ENCODE results near the gene WFDC9. TPM values are rescaled to one million over a fixed set of nuclear protein-coding genes. Genes with fewer than 3 reads are reported as not detected.
"Not testable (repeated sequence)": the region's sequence is repeated elsewhere in the genome, so short reads cannot be mapped to it uniquely, and the experiment has no call there.

WFDC9 gene
- total and polyA plus RNA-seq, 2 experiments from 2014 or later, result not detected

GRCh38 chr20:45579184-45579583, 51.9 kb downstream of the WFDC9 start, which contains the start of gene WFDC8:
WFDC8 (minus strand) TSS chr20:45579284; CDS start chr20:45579247, 37 bp downstream.
- no peak for TF ChIP-seq CTCF (IDR thresholded peaks at IDR 0.05; ENCODE audit: low read depth, low read length)
- H3K27me3 ChIP-seq, result no peaks in the 10 kb centered on the region
- H3K4me3 ChIP-seq, result no peak within 1 kb of the TSS
- H3K27ac ChIP-seq, result no peak within 1 kb of the TSS
- H3K9me3 ChIP-seq (ENCODE audit: low read depth), result no peaks in the 10 kb centered on the region
- DNase-seq (ENCODE audit: low read depth in 1 of 2, low spot score in 1 of 2), result no peak
- no peaks in the 10 kb centered on the region for H3K4me1 ChIP-seq (ENCODE audit: low read depth)
- H3K36me3 ChIP-seq, result no peaks in the 10 kb centered on the region

GRCh38 chr20:45578231-45578630, 52.9 kb downstream of the WFDC9 start:
- Histone ChIP-seq H3K27ac (no peak overlapping the region), H3K4me3 (no peak overlapping the region), H3K4me1 (ENCODE audit: low read depth) (no peaks in the 10 kb centered on the region), H3K27me3 (no peaks in the 10 kb centered on the region), H3K36me3 (no peaks in the 10 kb centered on the region), H3K9me3 (ENCODE audit: low read depth) (no peaks in the 10 kb centered on the region)
- no peak for DNase-seq (ENCODE audit: low read depth in 1 of 2, low spot score in 1 of 2)
- TF ChIP-seq CTCF (IDR thresholded peaks at IDR 0.05; ENCODE audit: low read depth, low read length), result no peak

GRCh38 chr20:45576995-45577394, 54.1 kb downstream of the WFDC9 start:
- H3K27me3 ChIP-seq, result no peaks in the 10 kb centered on the region
- DNase-seq (ENCODE audit: low read depth in 1 of 2, low spot score in 1 of 2), result peak in 1 of 2 donors; percentile 9
- no peaks in the 10 kb centered on the region for H3K36me3 ChIP-seq
- no peaks in the 10 kb centered on the region for H3K9me3 ChIP-seq (ENCODE audit: low read depth)
- no peak overlapping the region for H3K27ac ChIP-seq
- H3K4me3 ChIP-seq, result no peak overlapping the region
- TF ChIP-seq CTCF (IDR thresholded peaks at IDR 0.05; ENCODE audit: low read depth, low read length), result no peak
- H3K4me1 ChIP-seq (ENCODE audit: low read depth), result no peaks in the 10 kb centered on the region

GRCh38 chr20:45575931-45576330, 55.2 kb downstream of the WFDC9 start:
- Histone ChIP-seq H3K27ac (no peak overlapping the region), H3K27me3 (no peaks in the 10 kb centered on the region), H3K4me1 (ENCODE audit: low read depth) (no peaks in the 10 kb centered on the region), H3K4me3 (no peak overlapping the region), H3K9me3 (ENCODE audit: low read depth) (no peaks in the 10 kb centered on the region), H3K36me3 (no peaks in the 10 kb centered on the region)
- no peak for DNase-seq (ENCODE audit: low read depth in 1 of 2, low spot score in 1 of 2)
- TF ChIP-seq CTCF (IDR thresholded peaks at IDR 0.05; ENCODE audit: low read depth, low read length), result no peak

- not testable (repeated sequence) for DNase-seq (ENCODE audit: low read depth in 1 of 2, low spot score in 1 of 2); H3K4me3 ChIP-seq; H3K27me3 ChIP-seq; H3K9me3 ChIP-seq (ENCODE audit: low read depth); H3K27ac ChIP-seq; H3K4me1 ChIP-seq (ENCODE audit: low read depth); H3K36me3 ChIP-seq
Observed at GRCh38 chr20:45569650-45570049, 61.4 kb downstream of the WFDC9 start.

GRCh38 chr20:45564760-45565276, 66.3 kb downstream of the WFDC9 start:
- no peak for DNase-seq (ENCODE audit: low read depth in 1 of 2, low spot score in 1 of 2)
- H3K36me3 ChIP-seq, result no peaks in the 10 kb centered on the region
- no peaks in the 10 kb centered on the region for H3K9me3 ChIP-seq (ENCODE audit: low read depth)
- no peaks in the 10 kb centered on the region for H3K4me1 ChIP-seq (ENCODE audit: low read depth)
- no peak for TF ChIP-seq CTCF (IDR thresholded peaks at IDR 0.05; ENCODE audit: low read depth, low read length)
- no peak overlapping the region for H3K27ac ChIP-seq
- H3K27me3 ChIP-seq, result no peaks in the 10 kb centered on the region
- no peak overlapping the region for H3K4me3 ChIP-seq

Other genes starting within 250 kb of the WFDC9 start
- 51.2 and 62.9 TPM in 2 replicates for gene DBNDD2, start 223.0 kb downstream of the WFDC9 start, total RNA-seq
- 85.4 and 89.3 TPM in 2 replicates for gene DBNDD2, start 223.0 kb downstream of the WFDC9 start, polyA plus RNA-seq
- gene PIGT, start 215.1 kb downstream of the WFDC9 start, total RNA-seq, result 84.6 and 87.4 TPM in 2 replicates
- gene PIGT, start 215.1 kb downstream of the WFDC9 start, polyA plus RNA-seq, result 150 and 156 TPM in 2 replicates
- gene WFDC2, start 161.5 kb downstream of the WFDC9 start, total RNA-seq, result 0.95 and 3.0 TPM in 2 replicates
- 7.5 and 8.5 TPM in 2 replicates for gene WFDC2, start 161.5 kb downstream of the WFDC9 start, polyA plus RNA-seq
- not detected in 2 replicates for gene SPINT3, start 115.7 kb downstream of the WFDC9 start, total RNA-seq
- gene SPINT3, start 115.7 kb downstream of the WFDC9 start, polyA plus RNA-seq, result not detected in 2 replicates
- not detected in 2 replicates for gene WFDC6, start 91.8 kb downstream of the WFDC9 start, total RNA-seq
- gene WFDC6, start 91.8 kb downstream of the WFDC9 start, polyA plus RNA-seq, result not detected in 2 replicates
- not detected in 2 replicates for gene EPPIN, start 83.9 kb downstream of the WFDC9 start, total RNA-seq
- not detected in 2 replicates for gene EPPIN, start 83.9 kb downstream of the WFDC9 start, polyA plus RNA-seq
- gene WFDC8, start 52.0 kb downstream of the WFDC9 start, total RNA-seq, result not detected in 2 replicates
- not detected in 2 replicates for gene WFDC8, start 52.0 kb downstream of the WFDC9 start, polyA plus RNA-seq
- gene WFDC10A, start 1.5 kb downstream of the WFDC9 start, total RNA-seq, result not detected in 2 replicates
- not detected in 2 replicates for gene WFDC10A, start 1.5 kb downstream of the WFDC9 start, polyA plus RNA-seq
- gene WFDC11, start 39.0 kb upstream of the WFDC9 start, total RNA-seq, result not detected in 2 replicates
- not detected in 2 replicates for gene WFDC11, start 39.0 kb upstream of the WFDC9 start, polyA plus RNA-seq
- gene WFDC13, start 70.8 kb upstream of the WFDC9 start, total RNA-seq, result not detected in 2 replicates
- not detected in 2 replicates for gene WFDC13, start 70.8 kb upstream of the WFDC9 start, polyA plus RNA-seq
- not detected in 2 replicates for gene WFDC10B, start 73.7 kb upstream of the WFDC9 start, total RNA-seq
- gene WFDC10B, start 73.7 kb upstream of the WFDC9 start, polyA plus RNA-seq, result not detected in 2 replicates
- not detected in 2 replicates for gene SPINT4, start 91.1 kb upstream of the WFDC9 start, total RNA-seq
- not detected in 2 replicates for gene SPINT4, start 91.1 kb upstream of the WFDC9 start, polyA plus RNA-seq
- gene WFDC3, start 160.6 kb upstream of the WFDC9 start, total RNA-seq, result not detected in 2 replicates
- 1.3 and 2.6 TPM in 2 replicates for gene WFDC3, start 160.6 kb upstream of the WFDC9 start, polyA plus RNA-seq
- gene DNTTIP1, start 160.7 kb upstream of the WFDC9 start, total RNA-seq, result 33.0 and 36.4 TPM in 2 replicates
- gene DNTTIP1, start 160.7 kb upstream of the WFDC9 start, polyA plus RNA-seq, result 74.1 and 76.0 TPM in 2 replicates
- 35.4 and 267 TPM in 2 replicates for gene UBE2C, start 181.4 kb upstream of the WFDC9 start, total RNA-seq
- gene UBE2C, start 181.4 kb upstream of the WFDC9 start, polyA plus RNA-seq, result 48.6 and 352 TPM in 2 replicates
- gene TNNC2, start 196.0 kb upstream of the WFDC9 start, total RNA-seq, result 27.9 and 36.0 TPM in 2 replicates
- gene TNNC2, start 196.0 kb upstream of the WFDC9 start, polyA plus RNA-seq, result 62.4 and 96.3 TPM in 2 replicates
- 109 and 270 TPM in 2 replicates for gene SNX21, start 202.5 kb upstream of the WFDC9 start, total RNA-seq
- gene SNX21, start 202.5 kb upstream of the WFDC9 start, polyA plus RNA-seq, result 42.7 and 66.8 TPM in 2 replicates
- 45.3 and 55.9 TPM in 2 replicates for gene ACOT8, start 226.1 kb upstream of the WFDC9 start, total RNA-seq
- 48.3 and 64.9 TPM in 2 replicates for gene ACOT8, start 226.1 kb upstream of the WFDC9 start, polyA plus RNA-seq
- 7.4 and 8.0 TPM in 2 replicates for gene ZSWIM3, start 226.3 kb upstream of the WFDC9 start, total RNA-seq
- gene ZSWIM3, start 226.3 kb upstream of the WFDC9 start, polyA plus RNA-seq, result 2.2 and 4.0 TPM in 2 replicates
- 11.7 and 12.9 TPM in 2 replicates for gene ZSWIM1, start 249.9 kb upstream of the WFDC9 start, total RNA-seq
- 13.5 and 13.7 TPM in 2 replicates for gene ZSWIM1, start 249.9 kb upstream of the WFDC9 start, polyA plus RNA-seq